ENCODE results near the gene LGALS8. TPM values are rescaled to one million over a fixed set of nuclear protein-coding genes. Genes with fewer than 3 reads are reported as not detected.

LGALS8 gene
- total RNA-seq, 1 experiment from 2014 or later: 15.0 TPM

GRCh38 chr1:236520445-236521005 is 3.3 kb upstream of the LGALS8 start:
- Histone ChIP-seq H3K27ac (peak overlapping the region; percentile 35; the same call in 1 of the 2 replicates), H3K4me3 (no peak overlapping the region), H3K36me3 (no peaks in the 10 kb centered on the region), H3K4me1 (peaks cover 18% of the 10 kb centered on the region), H3K27me3 (no peaks in the 10 kb centered on the region), H3K9me3 (replicated peaks) (no peaks in the 10 kb centered on the region)
- DNase-seq: peak; percentile 31 to 50

GRCh38 chr1:236522937-236523703 is 662 bp upstream of the LGALS8 start:
- H3K36me3 ChIP-seq: no peaks in the 10 kb centered on the region
- DNase-seq: no peak
- peak overlapping the region; percentile 58 for H3K4me3 ChIP-seq
- peak overlapping the region; percentile 40; the same call in 1 of the 2 replicates for H3K27ac ChIP-seq
- no peaks in the 10 kb centered on the region for H3K9me3 ChIP-seq (replicated peaks)
- no peaks in the 10 kb centered on the region for H3K27me3 ChIP-seq
- H3K4me1 ChIP-seq: peaks cover 2% of the 10 kb centered on the region; the same call in 1 of the 2 replicates

- Histone ChIP-seq H3K4me1 (no peaks in the 10 kb centered on the region), H3K9me3 (replicated peaks) (no peaks in the 10 kb centered on the region), H3K27me3 (no peaks in the 10 kb centered on the region), H3K27ac (peak overlapping the region; percentile 40), H3K4me3 (peak overlapping the region; percentile 58), H3K36me3 (no peaks in the 10 kb centered on the region)
- peak; percentile 38 to 47 for DNase-seq
Observed at GRCh38 chr1:236524142-236524894, 536 bp downstream of the LGALS8 start.

- Histone ChIP-seq H3K4me1 (no peaks in the 10 kb centered on the region), H3K36me3 (no peaks in the 10 kb centered on the region), H3K27me3 (no peaks in the 10 kb centered on the region), H3K27ac (peak overlapping the region; percentile 40), H3K4me3 (peak overlapping the region; percentile 58), H3K9me3 (replicated peaks) (no peaks in the 10 kb centered on the region)
- no peak for DNase-seq
Observed at GRCh38 chr1:236524895-236525184, 1.1 kb downstream of the LGALS8 start.

- Histone ChIP-seq H3K27me3 (no peaks in the 10 kb centered on the region), H3K27ac (no peak overlapping the region), H3K4me1 (no peaks in the 10 kb centered on the region), H3K9me3 (replicated peaks) (no peaks in the 10 kb centered on the region), H3K4me3 (no peak overlapping the region), H3K36me3 (no peaks in the 10 kb centered on the region)
- no peak for DNase-seq
Observed at GRCh38 chr1:236526079-236526478, 2.3 kb downstream of the LGALS8 start.

- no peaks in the 10 kb centered on the region for H3K9me3 ChIP-seq (replicated peaks)
- H3K36me3 ChIP-seq: no peaks in the 10 kb centered on the region
- H3K27me3 ChIP-seq: no peaks in the 10 kb centered on the region
- DNase-seq: no peak
- H3K27ac ChIP-seq: no peak overlapping the region
- peaks cover 6% of the 10 kb centered on the region for H3K4me1 ChIP-seq
- no peak overlapping the region for H3K4me3 ChIP-seq
Observed at GRCh38 chr1:236530286-236530685, 6.5 kb downstream of the LGALS8 start.

- H3K27me3 ChIP-seq: no peaks in the 10 kb centered on the region
- H3K27ac ChIP-seq: no peak overlapping the region
- H3K4me1 ChIP-seq: peaks cover 8% of the 10 kb centered on the region
- H3K36me3 ChIP-seq: no peaks in the 10 kb centered on the region
- H3K4me3 ChIP-seq: no peak overlapping the region
- DNase-seq: no peak
- H3K9me3 ChIP-seq (replicated peaks): no peaks in the 10 kb centered on the region
Observed at GRCh38 chr1:236530959-236531358, 7.2 kb downstream of the LGALS8 start.

- no peak for DNase-seq
- Histone ChIP-seq H3K27me3 (no peaks in the 10 kb centered on the region), H3K4me3 (no peak overlapping the region), H3K4me1 (peaks cover 8% of the 10 kb centered on the region), H3K9me3 (replicated peaks) (no peaks in the 10 kb centered on the region), H3K27ac (no peak overlapping the region), H3K36me3 (no peaks in the 10 kb centered on the region)
Observed at GRCh38 chr1:236532850-236533249, 9.1 kb downstream of the LGALS8 start.

GRCh38 chr1:236534151-236534651 is 10.4 kb downstream of the LGALS8 start:
- Histone ChIP-seq H3K9me3 (replicated peaks) (no peaks in the 10 kb centered on the region), H3K4me1 (peaks cover 8% of the 10 kb centered on the region), H3K27me3 (no peaks in the 10 kb centered on the region), H3K4me3 (no peak overlapping the region), H3K36me3 (no peaks in the 10 kb centered on the region), H3K27ac (no peak overlapping the region)
- no peak for DNase-seq

GRCh38 chr1:236535190-236535589 is 11.4 kb downstream of the LGALS8 start:
- no peaks in the 10 kb centered on the region for H3K36me3 ChIP-seq
- no peak for DNase-seq
- H3K4me3 ChIP-seq: no peak overlapping the region
- H3K27me3 ChIP-seq: no peaks in the 10 kb centered on the region
- no peaks in the 10 kb centered on the region for H3K9me3 ChIP-seq (replicated peaks)
- peaks cover 8% of the 10 kb centered on the region for H3K4me1 ChIP-seq
- no peak overlapping the region for H3K27ac ChIP-seq

- Histone ChIP-seq H3K27me3 (no peaks in the 10 kb centered on the region), H3K27ac (no peak overlapping the region), H3K4me1 (peaks cover 8% of the 10 kb centered on the region), H3K4me3 (no peak overlapping the region), H3K9me3 (replicated peaks) (no peaks in the 10 kb centered on the region), H3K36me3 (no peaks in the 10 kb centered on the region; the same call in 1 of the 2 replicates)
- DNase-seq: peak; percentile 61 to 85
Observed at GRCh38 chr1:236535662-236536161, 11.9 kb downstream of the LGALS8 start.

- Histone ChIP-seq H3K36me3 (no peaks in the 10 kb centered on the region; the same call in 1 of the 2 replicates), H3K27me3 (no peaks in the 10 kb centered on the region), H3K4me1 (peaks cover 7% of the 10 kb centered on the region), H3K27ac (no peak overlapping the region), H3K4me3 (no peak overlapping the region), H3K9me3 (replicated peaks) (no peaks in the 10 kb centered on the region)
- DNase-seq: no peak
Observed at GRCh38 chr1:236536540-236536939, 12.8 kb downstream of the LGALS8 start.

GRCh38 chr1:236540813-236541465 is 17.2 kb downstream of the LGALS8 start:
- no peaks in the 10 kb centered on the region for H3K4me1 ChIP-seq
- DNase-seq: no peak
- H3K4me3 ChIP-seq: no peak overlapping the region
- no peaks in the 10 kb centered on the region for H3K9me3 ChIP-seq (replicated peaks)
- H3K36me3 ChIP-seq: peaks cover 13% of the 10 kb centered on the region; the same call in 1 of the 2 replicates
- no peak overlapping the region for H3K27ac ChIP-seq
- no peaks in the 10 kb centered on the region for H3K27me3 ChIP-seq

- Histone ChIP-seq H3K27ac (no peak overlapping the region), H3K9me3 (replicated peaks) (no peaks in the 10 kb centered on the region), H3K27me3 (no peaks in the 10 kb centered on the region), H3K4me3 (no peak overlapping the region), H3K36me3 (peaks cover 17% of the 10 kb centered on the region; the same call in 1 of the 2 replicates), H3K4me1 (no peaks in the 10 kb centered on the region)
- DNase-seq: no peak
Observed at GRCh38 chr1:236541710-236542109, 17.9 kb downstream of the LGALS8 start.

Data from SJCRH30 (cell line).